HCT116 (cell line): ENCODE measurements around the gene ADORA3.

Experiments
- CTCF ChIP-seq, 3 experiments: fragments of 200-600 bp in 1 of 3; sonication (generic) in 1 of 3; IDR thresholded peaks in 2 of 3; conservative IDR thresholded peaks in 1 of 3; 2 replicates each; pipeline ENCODE4 v1.5.1; 2012 to 2017; ENCODE audit warnings: low read depth in 2 of 3, low read length in 2 of 3, antibody characterized with exemption in 1 of 3, borderline replicate concordance in 1 of 3, control low read depth in 1 of 3, mild to moderate bottlenecking in 1 of 3, mixed read lengths in 1 of 3, mixed run types in 1 of 3, moderate library complexity in 1 of 3; ENCODE audit not compliant: insufficient read depth in 1 of 3
- EZH2 ChIP-seq: fragments of 200-600 bp; sonication (generic); IDR thresholded peaks from 2 replicates; pipeline ENCODE4 v1.6.1; 2017; ENCODE audit warnings: antibody characterized with exemption, mixed run types

GRCh38 chr1:111491070-111491469, 12.4 kb downstream of the ADORA3 start:
- no peak for TF ChIP-seq EZH2
- no peak for TF ChIP-seq CTCF (IDR thresholded peaks at IDR 0.05 in 2 of 3, conservative IDR thresholded peaks at IDR 0.05 in 1 of 3; ENCODE audit: borderline replicate concordance in 1 of 3, insufficient read depth in 1 of 3, low read depth in 2 of 3, low read length in 2 of 3)
